ENCODE measurements around the gene SELE.

Gene SELE

GRCh38 chr1:169697755-169698154 lies 36.1 kb downstream of the SELE start:
- TF ChIP-seq USF1 (IDR thresholded peaks at IDR 0.05) (no peak), FOXM1 (IDR thresholded peaks at IDR 0.05; ENCODE audit: borderline replicate concordance, low read depth) (no peak), YY1 (IDR thresholded peaks at IDR 0.05; ENCODE audit: low read depth) (no peak), EGR1 (IDR thresholded peaks at IDR 0.05) (no peak), REST (IDR thresholded peaks at IDR 0.05; ENCODE audit: low read depth) (no peak), CEBPB (IDR thresholded peaks at IDR 0.05) (no peak), MAX (IDR thresholded peaks at IDR 0.05) (no peak), NFIC (IDR thresholded peaks at IDR 0.05) (no peak), EP300 (IDR thresholded peaks at IDR 0.05; ENCODE audit: borderline replicate concordance) (no peak), RAD21 (IDR thresholded peaks at IDR 0.05; ENCODE audit: low read depth) (no peak), CREB1 (IDR thresholded peaks at IDR 0.05; ENCODE audit: low read depth) (no peak), ZBTB7A (IDR thresholded peaks at IDR 0.05; ENCODE audit: low read depth) (no peak), TAF1 (IDR thresholded peaks at IDR 0.05; ENCODE audit: low read depth) (no peak), TEAD4 (IDR thresholded peaks at IDR 0.05) (no peak), TCF12 (IDR thresholded peaks at IDR 0.05; ENCODE audit: low read depth) (no peak)

- TF ChIP-seq TAF1 (IDR thresholded peaks at IDR 0.05; ENCODE audit: low read depth): no peak
- TF ChIP-seq TEAD4 (IDR thresholded peaks at IDR 0.05): no peak
- no peak for TF ChIP-seq ZBTB7A (IDR thresholded peaks at IDR 0.05; ENCODE audit: low read depth)
- no peak for TF ChIP-seq CEBPB (IDR thresholded peaks at IDR 0.05)
- no peak for TF ChIP-seq REST (IDR thresholded peaks at IDR 0.05; ENCODE audit: low read depth)
- TF ChIP-seq CREB1 (IDR thresholded peaks at IDR 0.05; ENCODE audit: low read depth): no peak
- TF ChIP-seq USF1 (IDR thresholded peaks at IDR 0.05): no peak
- no peak for TF ChIP-seq EP300 (IDR thresholded peaks at IDR 0.05; ENCODE audit: borderline replicate concordance)
- TF ChIP-seq YY1 (IDR thresholded peaks at IDR 0.05; ENCODE audit: low read depth): no peak
- TF ChIP-seq RAD21 (IDR thresholded peaks at IDR 0.05; ENCODE audit: low read depth): no peak
- TF ChIP-seq FOXM1 (IDR thresholded peaks at IDR 0.05; ENCODE audit: borderline replicate concordance, low read depth): no peak
Measured at GRCh38 chr1:169696273-169697100, 37.4 kb downstream of the SELE start.

- TF ChIP-seq CREB1 (IDR thresholded peaks at IDR 0.05; ENCODE audit: low read depth) (no peak), TEAD4 (IDR thresholded peaks at IDR 0.05) (no peak), ZBTB7A (IDR thresholded peaks at IDR 0.05; ENCODE audit: low read depth) (no peak), NFIC (IDR thresholded peaks at IDR 0.05) (no peak), REST (IDR thresholded peaks at IDR 0.05; ENCODE audit: low read depth) (no peak), CEBPB (IDR thresholded peaks at IDR 0.05) (no peak), YY1 (IDR thresholded peaks at IDR 0.05; ENCODE audit: low read depth) (no peak), RAD21 (IDR thresholded peaks at IDR 0.05; ENCODE audit: low read depth) (no peak), TAF1 (IDR thresholded peaks at IDR 0.05; ENCODE audit: low read depth) (no peak), MAX (IDR thresholded peaks at IDR 0.05) (no peak)
Measured at GRCh38 chr1:169694304-169695075, 39.4 kb downstream of the SELE start.

All from Ishikawa (cell line).